ENCODE data around the gene GNAQ. TPM values are rescaled to one million over a fixed set of nuclear protein-coding genes. Genes with fewer than 3 reads are reported as not detected.

The GNAQ gene
- total and polyA plus RNA-seq, 2 of the 4 experiments (the other 2 are of a cell fraction) = 23.1 to 50.7 TPM

DNA sequence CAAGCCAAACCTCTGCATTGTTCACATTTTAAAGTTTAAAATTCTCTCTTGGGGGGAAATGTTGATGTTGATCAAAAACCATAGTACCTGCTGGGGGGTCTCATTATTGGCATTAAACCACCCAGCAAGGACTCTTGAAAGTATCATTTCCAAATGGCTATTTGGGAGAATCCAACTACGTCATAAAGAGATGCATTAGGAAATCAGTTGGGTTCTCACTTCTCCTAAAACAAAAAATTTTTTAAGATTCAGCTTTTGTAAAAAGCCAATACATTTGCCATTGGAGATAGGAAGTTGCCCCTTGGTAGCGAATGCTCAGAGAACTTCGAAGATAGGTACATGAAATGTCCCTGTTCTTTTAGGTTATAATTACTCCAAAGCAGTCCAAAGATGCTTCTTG is 96.4 kb downstream of the GNAQ start:
- Histone ChIP-seq H3K4me3 (ENCODE audit: insufficient read depth, low read depth, low read length) (no peak overlapping the region), H2AFZ (replicated peaks; ENCODE audit: low read length, poor library complexity) (no peak overlapping the region), H3K36me3 (ENCODE audit: control insufficient read depth, insufficient read depth, low read length) (no peaks in the 10 kb centered on the region), H3K4ac (ENCODE audit: low read depth, low read length) (no peak overlapping the region), H4K5ac (ENCODE audit: low read depth, low read length) (no peak overlapping the region), H2BK20ac (ENCODE audit: low read depth, low read length) (no peak overlapping the region), H3K18ac (ENCODE audit: low read depth, low read length) (no peak overlapping the region), H2BK5ac (ENCODE audit: low read depth, low read length, poor library complexity, severe bottlenecking) (no peak overlapping the region), H3K79me1 (ENCODE audit: low read depth in 1 of 2, low read length in 2 of 2) (peaks cover 20 to 46% of the 10 kb centered on the region in 2 experiments), H4K20me1 (ENCODE audit: insufficient read depth, low read length) (peaks cover 20% of the 10 kb centered on the region), H2AK9ac (replicated peaks; ENCODE audit: low read depth, low read length, poor library complexity) (no peak overlapping the region), H4K8ac (ENCODE audit: low read depth in 2 of 2, low read length in 2 of 2) (no peak overlapping the region), H3K4me1 (ENCODE audit: control insufficient read depth, insufficient read depth, low read length) (peaks cover 2% of the 10 kb centered on the region), H3K4me2 (ENCODE audit: low read depth, low read length) (no peak overlapping the region), H2AK5ac (ENCODE audit: low read depth, low read length) (no peak overlapping the region), H3K27me3 (ENCODE audit: control insufficient read depth, insufficient read depth, low read length) (no peaks in the 10 kb centered on the region), H3K23ac (ENCODE audit: low read depth, low read length) (no peak overlapping the region), H3K9ac (ENCODE audit: low read depth, low read length) (no peak overlapping the region), H2BK120ac (ENCODE audit: low read depth, low read length) (no peak overlapping the region), H3K9me3 (ENCODE audit: control insufficient read depth, insufficient read depth, low read length) (no peaks in the 10 kb centered on the region), H3K27ac (ENCODE audit: insufficient read depth, low read length) (no peak overlapping the region), H2BK15ac (ENCODE audit: low read depth, low read length) (no peak overlapping the region), H3K14ac (replicated peaks; ENCODE audit: low read depth, low read length) (no peak overlapping the region), H4K91ac (ENCODE audit: insufficient read depth, low read depth, low read length) (no peak overlapping the region), H3K56ac (ENCODE audit: extremely low read depth, insufficient read depth, low read length) (no peak overlapping the region), H3K9me1 (ENCODE audit: insufficient read depth, low read length) (peaks cover 2% of the 10 kb centered on the region; the same call in 1 of the 2 replicates)
- in situ Hi-C loops (cut with MboI; ENCODE audit: low sequenced_read_pairs) (no loop called here), dilution Hi-C loops (cut with HindIII; ENCODE audit: low sequenced_read_pairs, unreplicated experiment) (no loop called here), intact Hi-C loops (cut with micrococcal nuclease) (no loop called here)
- BruUV-seq (replicated peaks) = no TSS peak
- ChIA-PET CTCF (no interaction called here), POLR2A (ENCODE audit: unreplicated experiment) (no interaction called here)
- ATAC-seq (ENCODE audit: low read depth) = no peak
- no peak for DNase-seq
- WGBS, 2 experiments (ENCODE audit: extremely low coverage in 2 of 2, insufficient read length in 1 of 2) = no CpG with 5 or more reads among the region's 3 CpGs
- TF ChIP-seq FOS (IDR thresholded peaks at IDR 0.05; ENCODE audit: low read depth, low read length) (no peak), CEBPB (IDR thresholded peaks at IDR 0.05; ENCODE audit: low read depth, low read length) (no peak), CHD1 (IDR thresholded peaks at IDR 0.05; ENCODE audit: low read depth, low read length) (no peak), MAZ (IDR thresholded peaks at IDR 0.05; ENCODE audit: borderline replicate concordance, low read depth, low read length) (no peak), RAD21 (IDR thresholded peaks at IDR 0.05; ENCODE audit: low read length) (no peak), POLR2A (IDR thresholded peaks at IDR 0.05; ENCODE audit: low read depth, low read length) (no peak), BHLHE40 (IDR thresholded peaks at IDR 0.05; ENCODE audit: low read depth, low read length) (no peak)

Measured in IMR-90 (cell line).